MM.1S (cell line): Measurements from ENCODE around the gene MAGEA8.

Source experiments
- DNase-seq: peaks from one replicate; pipeline ENCODE4 v3.0.0-alpha.2; 2015
- H2AFZ ChIP-seq: fragments of 300-600 bp; sonication (generic); 2 replicates; pipeline ENCODE4 v1.6.0; 2016; ENCODE audit warnings: antibody characterized with exemption, low read length
- H3F3A ChIP-seq: fragments of 300-600 bp; sonication (generic); 2 replicates; pipeline ENCODE4 v1.6.1; 2016; ENCODE audit warnings: mild to moderate bottlenecking, antibody characterized with exemption, low read length, moderate library complexity, mixed read lengths; ENCODE audit not compliant: insufficient read depth
- H3K27ac ChIP-seq: fragments of 300-600 bp; sonication (generic); 2 replicates; pipeline ENCODE4 v1.5.1; 2016; ENCODE audit warnings: mild to moderate bottlenecking, low read length
- H3K27me3 ChIP-seq: fragments of 300-600 bp; sonication (generic); replicated peaks from 2 replicates; pipeline ENCODE4 v1.6.0; 2016; ENCODE audit warnings: low read length; ENCODE audit not compliant: insufficient read depth
- H3K36me3 ChIP-seq: fragments of 300-600 bp; sonication (generic); replicated peaks from 2 replicates; pipeline ENCODE4 v1.6.1; 2016; ENCODE audit warnings: mild to moderate bottlenecking, low read length, mixed read lengths; ENCODE audit not compliant: insufficient read depth
- H3K4me1 ChIP-seq: fragments of 300-600 bp; sonication (generic); 2 replicates; pipeline ENCODE4 v1.6.1; 2016; ENCODE audit warnings: low read length, mixed read lengths
- H3K4me2 ChIP-seq: fragments of 300-600 bp; sonication (generic); 2 replicates; pipeline ENCODE4 v1.6.0; 2016; ENCODE audit warnings: low read depth, low read length
- H3K4me3 ChIP-seq: fragments of 300-600 bp; sonication (generic); 2 replicates; pipeline ENCODE4 v1.5.1; 2016; ENCODE audit warnings: low read length, mixed read lengths
- H3K79me2 ChIP-seq: fragments of 300-600 bp; sonication (generic); 2 replicates; pipeline ENCODE4 v1.6.1; 2016; ENCODE audit warnings: mixed run types, low read length, mixed read lengths
- H3K9ac ChIP-seq: fragments of 300-600 bp; sonication (generic); 2 replicates; pipeline ENCODE4 v1.6.1; 2016; ENCODE audit warnings: low read length, mixed read lengths
- H3K9me2 ChIP-seq: fragments of 300-600 bp; sonication (generic); replicated peaks from 2 replicates; pipeline ENCODE4 v1.6.1; 2016; ENCODE audit warnings: mild to moderate bottlenecking, low read length, mixed read lengths; ENCODE audit not compliant: insufficient read depth
- H3K9me3 ChIP-seq: fragments of 300-600 bp; sonication (generic); replicated peaks from 2 replicates; pipeline ENCODE4 v1.6.1; 2016; ENCODE audit warnings: mild to moderate bottlenecking, low read length, mixed read lengths; ENCODE audit not compliant: insufficient read depth
- H4K20me1 ChIP-seq: fragments of 300-600 bp; sonication (generic); 2 replicates; pipeline ENCODE4 v1.6.1; 2016; ENCODE audit warnings: mild to moderate bottlenecking, low read length, moderate library complexity, mixed read lengths; ENCODE audit not compliant: insufficient read depth
- CTCF ChIP-seq: fragments of 300-600 bp; sonication (generic); IDR thresholded peaks from 2 replicates; pipeline ENCODE4 v1.5.1; 2016; ENCODE audit warnings: antibody characterized with exemption, low read length, mixed read lengths
- EZH2 ChIP-seq: fragments of 300-600 bp; sonication (generic); optimal IDR thresholded peaks from 2 replicates; pipeline ENCODE3; 2017; ENCODE audit warnings: low read depth, mild to moderate bottlenecking, antibody characterized with exemption, low read length, mixed read lengths
- EZH2phosphoT487 ChIP-seq: fragments of 300-600 bp; sonication (generic); IDR thresholded peaks from 2 replicates; pipeline ENCODE4 v1.6.1; 2018; ENCODE audit warnings: antibody characterized with exemption, low read length

MAGEA8 gene

GRCh38 chrX:149848855-149849254, 32.1 kb upstream of the MAGEA8 start:
- H3K9me2 ChIP-seq: no peaks in the 10 kb centered on the region
- no peak for DNase-seq
- H3K27me3 ChIP-seq: no peaks in the 10 kb centered on the region
- no peaks in the 10 kb centered on the region for H3K36me3 ChIP-seq
- no peak overlapping the region for H2AFZ ChIP-seq
- H3F3A ChIP-seq: no peaks in the 10 kb centered on the region
- no peak overlapping the region for H3K9ac ChIP-seq
- H3K79me2 ChIP-seq: no peaks in the 10 kb centered on the region
- H3K9me3 ChIP-seq: no peaks in the 10 kb centered on the region
- H3K4me1 ChIP-seq: no peaks in the 10 kb centered on the region
- no peak overlapping the region for H3K4me3 ChIP-seq
- TF ChIP-seq EZH2phosphoT487 (no peak), EZH2 (no peak), CTCF (no peak)
- no peak overlapping the region for H3K4me2 ChIP-seq
- H4K20me1 ChIP-seq: no peaks in the 10 kb centered on the region
- no peak overlapping the region for H3K27ac ChIP-seq

- H3F3A ChIP-seq: no peaks in the 10 kb centered on the region
- no peaks in the 10 kb centered on the region for H3K9me2 ChIP-seq
- no peak overlapping the region for H2AFZ ChIP-seq
- no peaks in the 10 kb centered on the region for H4K20me1 ChIP-seq
- H3K36me3 ChIP-seq: no peaks in the 10 kb centered on the region
- H3K4me1 ChIP-seq: no peaks in the 10 kb centered on the region
- DNase-seq: no peak
- H3K9ac ChIP-seq: no peak overlapping the region
- H3K9me3 ChIP-seq: no peaks in the 10 kb centered on the region
- H3K4me3 ChIP-seq: no peak overlapping the region
- no peaks in the 10 kb centered on the region for H3K79me2 ChIP-seq
- no peak for TF ChIP-seq EZH2phosphoT487
- no peak for TF ChIP-seq EZH2
- no peak for TF ChIP-seq CTCF
- H3K4me2 ChIP-seq: no peak overlapping the region
- no peak overlapping the region for H3K27ac ChIP-seq
- H3K27me3 ChIP-seq: no peaks in the 10 kb centered on the region
Observed at GRCh38 chrX:149849787-149850186, 31.2 kb upstream of the MAGEA8 start.

- Histone ChIP-seq H3K79me2 (no peaks in the 10 kb centered on the region), H3K27me3 (no peaks in the 10 kb centered on the region), H3K4me3 (no peak overlapping the region), H4K20me1 (no peaks in the 10 kb centered on the region), H3K9ac (no peak overlapping the region), H3K9me3 (no peaks in the 10 kb centered on the region), H2AFZ (no peak overlapping the region), H3K27ac (no peak overlapping the region), H3K4me1 (no peaks in the 10 kb centered on the region), H3K4me2 (no peak overlapping the region), H3K36me3 (no peaks in the 10 kb centered on the region), H3K9me2 (no peaks in the 10 kb centered on the region), H3F3A (no peaks in the 10 kb centered on the region)
- TF ChIP-seq EZH2 (no peak), CTCF (no peak), EZH2phosphoT487 (no peak)
- no peak for DNase-seq
Observed at GRCh38 chrX:149851864-149852263, 29.1 kb upstream of the MAGEA8 start.
